ENCODE measurements around the gene CELA3B.

CELA3B gene

GRCh38 chr1:21946836-21947587, 29.8 kb upstream of the CELA3B start:
- no peak for DNase-seq (ENCODE audit: low read depth)
- no peak for TF ChIP-seq CTCF (conservative IDR thresholded peaks at IDR 0.05; ENCODE audit: low read depth, low read length)
- no peak overlapping the region for H3K4me3 ChIP-seq (ENCODE audit: low read depth, low read length)

GRCh38 chr1:21950734-21951133, 26.1 kb upstream of the CELA3B start:
- no peak for TF ChIP-seq CTCF (conservative IDR thresholded peaks at IDR 0.05; ENCODE audit: low read depth, low read length)
- no peak for DNase-seq (ENCODE audit: low read depth)
- H3K4me3 ChIP-seq (ENCODE audit: low read depth, low read length), result no peak overlapping the region

GRCh38 chr1:21951226-21951870, 25.5 kb upstream of the CELA3B start:
- H3K4me3 ChIP-seq (ENCODE audit: low read depth, low read length), result no peak overlapping the region
- no peak for TF ChIP-seq CTCF (conservative IDR thresholded peaks at IDR 0.05; ENCODE audit: low read depth, low read length)
- DNase-seq (ENCODE audit: low read depth), result no peak

GRCh38 chr1:21952786-21953520, 23.9 kb upstream of the CELA3B start:
- no peak for DNase-seq (ENCODE audit: low read depth)
- TF ChIP-seq CTCF (conservative IDR thresholded peaks at IDR 0.05; ENCODE audit: low read depth, low read length), result peak; percentile 8
- H3K4me3 ChIP-seq (ENCODE audit: low read depth, low read length), result no peak overlapping the region

DNA sequence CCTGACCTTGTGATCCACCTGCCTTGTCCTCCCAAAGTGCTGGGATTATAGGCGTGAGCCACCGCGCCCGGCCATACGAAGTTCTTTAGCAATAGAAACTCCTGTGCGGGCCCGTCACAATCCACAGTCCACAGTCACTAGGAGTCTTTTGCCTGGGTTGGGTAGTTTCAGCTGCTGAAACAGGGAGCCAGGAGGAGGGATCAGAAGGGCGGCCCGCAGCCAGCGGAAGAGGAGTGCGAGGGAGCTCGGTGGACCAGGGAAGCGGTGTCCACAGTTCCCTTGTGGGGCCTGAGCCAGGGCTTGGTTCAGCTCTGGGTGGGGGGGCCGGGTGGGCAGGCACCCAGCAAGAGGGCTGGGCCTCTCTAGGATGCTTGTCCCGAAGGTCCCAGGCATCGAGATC, 21.8 kb upstream of the CELA3B start:
- no peak for DNase-seq (ENCODE audit: low read depth)
- no peak for TF ChIP-seq CTCF (conservative IDR thresholded peaks at IDR 0.05; ENCODE audit: low read depth, low read length)
- no peak overlapping the region for H3K4me3 ChIP-seq (ENCODE audit: low read depth, low read length)

DNA sequence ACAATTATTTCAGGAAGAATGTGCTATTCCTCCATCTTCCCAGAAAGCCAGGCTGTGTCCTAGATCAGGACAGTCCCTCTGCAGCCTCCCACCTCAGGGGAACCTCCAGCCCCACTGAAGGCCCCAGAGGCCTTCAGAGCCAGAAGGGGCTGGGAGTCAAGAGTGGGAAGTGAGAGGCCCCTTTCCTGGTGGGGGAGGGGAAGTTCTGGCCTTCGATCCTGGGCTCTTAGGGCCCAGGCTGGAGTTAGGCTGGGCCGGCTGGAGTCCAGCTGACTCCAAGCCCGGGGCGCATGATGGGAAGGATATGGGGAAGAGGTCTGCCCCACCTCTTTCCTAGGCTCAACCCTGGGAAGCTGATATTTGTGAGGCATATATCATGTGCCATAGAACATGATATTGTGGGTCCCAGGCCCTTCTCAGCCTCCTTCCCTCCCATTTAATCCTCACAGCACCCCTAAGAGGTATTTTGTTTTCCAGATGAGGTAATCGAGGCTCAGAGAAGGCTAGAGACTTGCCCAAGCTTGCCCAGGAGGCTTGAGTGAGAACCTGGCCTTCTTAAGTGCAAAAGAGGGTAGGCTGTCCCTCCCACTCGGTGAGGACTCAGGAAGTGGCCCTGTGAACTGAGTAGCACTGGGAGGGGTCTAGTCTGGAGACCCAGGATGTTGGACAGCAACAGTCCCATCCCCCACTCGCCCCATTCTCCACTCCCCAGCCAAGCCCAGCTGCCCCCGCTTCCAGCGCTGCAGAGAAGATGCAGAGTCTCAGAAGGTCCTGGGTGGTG, 21.1 kb upstream of the CELA3B start:
- no peak for TF ChIP-seq CTCF (conservative IDR thresholded peaks at IDR 0.05; ENCODE audit: low read depth, low read length)
- no peak overlapping the region for H3K4me3 ChIP-seq (ENCODE audit: low read depth, low read length)
- DNase-seq (ENCODE audit: low read depth), result no peak
